HEK293T (cell line): ENCODE results near the gene C1QTNF3.

Source experiments
- ARNT ChIP-seq: fragments of 450-650 bp; IDR thresholded peaks from 2 replicates; pipeline ENCODE4 v1.6.1; 2017; ENCODE audit warnings: mild to moderate bottlenecking
- BHLHE40 ChIP-seq: fragments of 450-650 bp; IDR thresholded peaks from 2 replicates; pipeline ENCODE4 v1.6.1; 2016; ENCODE audit warnings: mild to moderate bottlenecking, moderate library complexity, borderline replicate concordance
- CTBP1 ChIP-seq: fragments of 450-650 bp; IDR thresholded peaks from 2 replicates; pipeline ENCODE4 v1.6.1; 2016; ENCODE audit warnings: borderline replicate concordance
- ELF4 ChIP-seq: fragments of 450-650 bp; IDR thresholded peaks from 2 replicates; pipeline ENCODE4 v1.6.1; 2017; ENCODE audit warnings: antibody characterized with exemption
- FOXA1 ChIP-seq: fragments of 450-650 bp; IDR thresholded peaks from 2 replicates; pipeline ENCODE4 v1.6.1; 2016; ENCODE audit warnings: mild to moderate bottlenecking
- FOXK2 ChIP-seq: fragments of 450-650 bp; IDR thresholded peaks from 2 replicates; pipeline ENCODE4 v1.6.1; 2016; ENCODE audit warnings: mild to moderate bottlenecking
- FOXM1 ChIP-seq: fragments of 450-650 bp; IDR thresholded peaks from 2 replicates; pipeline ENCODE4 v1.6.1; 2017; ENCODE audit warnings: mild to moderate bottlenecking, borderline replicate concordance
- LEF1 ChIP-seq: fragments of 450-650 bp; IDR thresholded peaks from 2 replicates; pipeline ENCODE4 v1.6.1; 2017; ENCODE audit warnings: mild to moderate bottlenecking, borderline replicate concordance
- NFRKB ChIP-seq: fragments of 450-650 bp; IDR thresholded peaks from 2 replicates; pipeline ENCODE4 v1.6.1; 2016; ENCODE audit warnings: mild to moderate bottlenecking, moderate library complexity
- PKNOX1 ChIP-seq: fragments of 450-650 bp; IDR thresholded peaks from 2 replicates; pipeline ENCODE4 v1.6.1; 2016
- SP1 ChIP-seq: fragments of 450-650 bp; IDR thresholded peaks from 2 replicates; pipeline ENCODE4 v1.6.1; 2017
- SUZ12 ChIP-seq: fragments of 450-650 bp; IDR thresholded peaks from 2 replicates; pipeline ENCODE4 v1.6.1; 2016; ENCODE audit warnings: mild to moderate bottlenecking
- TARDBP ChIP-seq: fragments of 450-650 bp; IDR thresholded peaks from 2 replicates; pipeline ENCODE4 v1.6.1; 2016
- ZNF384 ChIP-seq: fragments of 450-650 bp; IDR thresholded peaks from 2 replicates; pipeline ENCODE4 v1.6.1; 2016

GRCh38 chr5:34011536-34011935 is 31.5 kb downstream of the C1QTNF3 start:
- TF ChIP-seq CTBP1 (no peak), NFRKB (no peak), FOXA1 (no peak), FOXK2 (no peak), BHLHE40 (no peak), FOXM1 (no peak), PKNOX1 (no peak), SP1 (no peak), TARDBP (no peak), ARNT (no peak), ELF4 (no peak), SUZ12 (no peak), ZNF384 (no peak), LEF1 (no peak)
